Stimulated activated CD4-positive, alpha-beta T cell treated with anti-CD3 and anti-CD28 coated beads, Interleukin-15, amount 100 ng/mL, for 24 hours (primary cell): ENCODE data around the gene AAMDC.
"Not testable (repeated sequence)": the region's sequence is repeated elsewhere in the genome, so short reads cannot be mapped to it uniquely, and the experiment has no call there.

ENCODE experiments used
- DNase-seq: peaks from one replicate; pipeline ENCODE4 v3.0.0-alpha.2; 2020

AAMDC gene

GRCh38 chr11:77890100-77890614, 69.2 kb downstream of the AAMDC start:
- DNase-seq = not testable (repeated sequence)

- DNase-seq = not testable (repeated sequence)
Observed at GRCh38 chr11:77890619-77891056, 69.7 kb downstream of the AAMDC start.

- not testable (repeated sequence) for DNase-seq
Observed at GRCh38 chr11:77891256-77891655, 70.3 kb downstream of the AAMDC start.

- DNase-seq = not testable (repeated sequence)
Observed at GRCh38 chr11:77891703-77892102, 70.8 kb downstream of the AAMDC start.

GRCh38 chr11:77894949-77895348, 74.0 kb downstream of the AAMDC start:
- not testable (repeated sequence) for DNase-seq

- DNase-seq = no peak
Observed at GRCh38 chr11:77908835-77909234, 87.9 kb downstream of the AAMDC start.

- DNase-seq = no peak
Observed at GRCh38 chr11:77909277-77909676, 88.3 kb downstream of the AAMDC start.

- not testable (repeated sequence) for DNase-seq
Observed at GRCh38 chr11:77910828-77911227, 89.9 kb downstream of the AAMDC start.

GRCh38 chr11:77913608-77914306, 92.8 kb downstream of the AAMDC start:
- DNase-seq = not testable (repeated sequence)

- DNase-seq = not testable (repeated sequence)
Observed at GRCh38 chr11:77914307-77914791, 93.4 kb downstream of the AAMDC start.

GRCh38 chr11:77917713-77918112, 96.8 kb downstream of the AAMDC start:
- DNase-seq = not testable (repeated sequence)
